HepG2 (cell line): ENCODE results near the gene EPB41L4A. TPM values are rescaled to one million over a fixed set of nuclear protein-coding genes. Genes with fewer than 3 reads are reported as not detected.

Source experiments
- ATAC-seq: fragments of 200-7000 bp; cut with Tn5 transposase; 3 replicates; pipeline ENCODE4 v1.9.1; 2020; ENCODE audit warnings: mild to moderate bottlenecking, moderate library complexity
- BruUV-seq: library from RNA; stranded (reverse); fragments of 400-500 nt; replicated peaks from 2 replicates; lab custom pipeline; 2021; lab: Mats Ljungman, UMichigan
- CTCF ChIA-PET: fragments of 300-600 bp; formaldehyde crosslinking; extraction: SDS; loops from one replicate; lab custom pipeline; 2021; ENCODE audit warnings: low total read pairs, inconsistent platforms, low intra/inter-chr PET ratio; lab: Yijun Ruan, JAX
- POLR2A ChIA-PET: fragments of 350-600 bp; sonication (Branson Sonifier 250); formaldehyde crosslinking; loops from one replicate; lab custom pipeline; 2020; ENCODE audit warnings: antibody characterized with exemption, inconsistent platforms; lab: Yijun Ruan, JAX
- DNase-seq: peaks from one replicate; pipeline ENCODE4 v3.0.0-alpha.2; 2015; ENCODE audit warnings: low spot score
- FAIRE-seq: peaks from 3 replicates; lab custom pipeline; 2011; peaks lifted over from hg19 to GRCh38; lab: Jason Lieb, UNC
- H2AFZ ChIP-seq: one replicate; pipeline ENCODE4 v1.6.1; 2011; ENCODE audit warnings: low read length, inconsistent platforms
- H3K27ac ChIP-seq: fragments of 300-600 bp; 3 replicates; pipeline ENCODE4 v1.8.0; 2011; ENCODE audit warnings: mixed run types, mild to moderate bottlenecking, mixed read lengths, low read length, inconsistent platforms; ENCODE audit not compliant: insufficient read depth; ENCODE audit errors: extremely low read length
- H3K27me3 ChIP-seq, 2 experiments: fragments of 200-600 bp in 1 of 2; 2 replicates in 1 of 2; 3 replicates in 1 of 2; pipeline versions ENCODE4 v1.6.0 to v1.8.0; 2011; ENCODE audit warnings: low read length in 2 of 2, mild to moderate bottlenecking in 2 of 2, moderate library complexity in 2 of 2, inconsistent platforms in 1 of 2; ENCODE audit not compliant: insufficient read depth in 2 of 2, control insufficient read depth in 1 of 2
- H3K36me3 ChIP-seq, 2 experiments: fragments of 200-600 bp in 1 of 2; replicated peaks in 1 of 2; 2 replicates in 1 of 2; 3 replicates in 1 of 2; pipeline versions ENCODE4 v1.5.1 to v1.8.0; 2011; ENCODE audit warnings: low read length in 2 of 2, inconsistent platforms in 1 of 2; ENCODE audit not compliant: insufficient read depth in 2 of 2, control insufficient read depth in 1 of 2
- H3K4me1 ChIP-seq: 2 replicates; pipeline ENCODE4 v1.5.1; 2012; ENCODE audit warnings: low read length, inconsistent platforms; ENCODE audit not compliant: insufficient read depth
- H3K4me2 ChIP-seq: 2 replicates; pipeline ENCODE4 v1.6.0; 2011; ENCODE audit warnings: low read depth, low read length, inconsistent platforms
- H3K4me3 ChIP-seq, 3 experiments: fragments of 200-600 bp in 1 of 3; sonication (generic), shearing (Covaris generic) in 1 of 3; replicated peaks in 1 of 3; 2 replicates each; pipeline ENCODE4 v1.5.1; 2011 to 2016; ENCODE audit warnings: low read length in 3 of 3, inconsistent platforms in 2 of 3, low read depth in 2 of 3, mild to moderate bottlenecking in 2 of 3, control low read depth in 1 of 3, mixed read lengths in 1 of 3; ENCODE audit not compliant: insufficient read depth in 1 of 3
- H3K79me2 ChIP-seq: one replicate; pipeline ENCODE4 v1.6.1; 2011; ENCODE audit warnings: low read length, inconsistent platforms; ENCODE audit not compliant: insufficient read depth
- H3K9ac ChIP-seq: 2 replicates; pipeline ENCODE4 v1.6.0; 2011; ENCODE audit warnings: mild to moderate bottlenecking, low read depth, low read length, inconsistent platforms; ENCODE audit not compliant: insufficient read depth
- H3K9me3 ChIP-seq: 2 replicates; pipeline ENCODE4 v1.5.1; 2012; ENCODE audit warnings: mild to moderate bottlenecking, low read length
- H4K20me1 ChIP-seq: 2 replicates; pipeline ENCODE4 v1.6.0; 2011; ENCODE audit warnings: inconsistent platforms, mild to moderate bottlenecking, low read length, moderate library complexity; ENCODE audit not compliant: insufficient read depth
- ATM ChIP-seq: fragments of 450-650 bp; IDR thresholded peaks from 2 replicates; pipeline ENCODE4 v1.7.1; 2017; ENCODE audit warnings: mild to moderate bottlenecking, borderline replicate concordance
- E2F2 ChIP-seq: sonication (generic); formaldehyde crosslinking; IDR thresholded peaks from 2 replicates; pipeline ENCODE4 v1.4.0; 2020; ENCODE audit warnings: missing genetic modification reagents, borderline replicate concordance
- MTA3 ChIP-seq: sonication (generic); formaldehyde crosslinking; IDR thresholded peaks from 2 replicates; pipeline ENCODE4 v1.4.0; 2020; ENCODE audit warnings: missing genetic modification reagents
- NR2C2 ChIP-seq: sonication (generic); formaldehyde crosslinking; IDR thresholded peaks from 2 replicates; pipeline ENCODE4 v1.4.0; 2020; ENCODE audit warnings: missing genetic modification reagents, mild to moderate bottlenecking, moderate library complexity, borderline replicate concordance
- ZFX ChIP-seq: sonication (generic); formaldehyde crosslinking; IDR thresholded peaks from 2 replicates; pipeline ENCODE4 v1.4.0; 2020; ENCODE audit warnings: mild to moderate bottlenecking, low read depth, missing genetic modification reagents, moderate library complexity
- ZNF362 ChIP-seq: sonication (generic); formaldehyde crosslinking; IDR thresholded peaks from 2 replicates; pipeline ENCODE4 v1.4.0; 2020; ENCODE audit warnings: missing genetic modification reagents, mild to moderate bottlenecking, borderline replicate concordance
- ZNF879 ChIP-seq: sonication (generic); formaldehyde crosslinking; IDR thresholded peaks from 2 replicates; pipeline ENCODE4 v1.8.1; 2023; ENCODE audit warnings: missing genetic modification reagents
- WGBS: methylation state at CpG from one replicate; pipeline ENCODE4 v1.1.6; 2017; ENCODE audit warnings: low lambda C conversion rate; 5-methylcytosine and 5-hydroxymethylcytosine counted together
- in situ Hi-C: cut with HindIII; loops from 2 replicates; pipeline ENCODE4 v1.10.0; 2017; ENCODE audit warnings: low pct_unique_long_range_greater_than_20kb; ENCODE audit not compliant: extremely low pct_ligation_motif_present
- intact Hi-C: fragments of 100-400 bp; cut with micrococcal nuclease; formaldehyde crosslinking; loops from one replicate; pipeline ENCODE4 v1.10.0; 2022; ENCODE audit not compliant: unreplicated experiment
- polyA plus RNA-seq, 8 experiments: library from polyadenylated mRNA; depleted of rRNA in 3 of 8; stranded (reverse) in 7 of 8; unstranded in 1 of 8; fragments of >200 nt; fragmentation: Illumina TruSeq in 4 of 8; extraction: Trizol in 4 of 8; gene quantifications; 2 replicates each; pipeline versions ENCODE4 v1.2.1 to v1.2.3, GENCODE V29; 2011 to 2016; ENCODE audit warnings: low read depth in 4 of 8, missing spikeins in 1 of 8, mixed read lengths in 1 of 8; ENCODE audit not compliant: insufficient read depth in 1 of 8
- total RNA-seq, 5 experiments: library from RNA; depleted of rRNA; stranded (reverse); fragments of >200 nt; fragmentation: Illumina TruSeq; extraction: Trizol; gene quantifications; 2 replicates each; pipeline ENCODE4 v1.2.3, GENCODE V29; 2016; ENCODE audit warnings: low read depth in 1 of 5
- TF ChIP-seq, protein P1 (sequence below): sonication (generic); formaldehyde crosslinking; IDR thresholded peaks from 2 replicates; pipeline ENCODE4 v1.4.0; 2020; ENCODE audit warnings: mild to moderate bottlenecking, low read depth, missing genetic modification reagents

The EPB41L4A gene
- total and polyA plus RNA-seq, 2 of the 13 experiments (the other 11 are each of a cell fraction or from before 2014, with no cell fraction given): 0.07 TPM; not detected in 1

GRCh38 chr5:112289465-112289864 lies 129.6 kb downstream of the EPB41L4A start:
- ATAC-seq: no peak
- no TSS peak for BruUV-seq
- WGBS: 0% methylated on average over 2 of the region's 4 CpGs
- ChIA-PET CTCF (no interaction called here), POLR2A (no interaction called here)
- intact Hi-C loops: no loop called here
- Histone ChIP-seq H3K4me3 (no peak overlapping the region), H3K9me3 (no peaks in the 10 kb centered on the region), H3K27me3 (no peaks in the 10 kb centered on the region; a peak in 3 of 5 replicates), H3K79me2 (no peaks in the 10 kb centered on the region), H3K36me3 (no peaks in the 10 kb centered on the region), H3K27ac (no peak overlapping the region), H3K4me1 (no peaks in the 10 kb centered on the region), H4K20me1 (no peaks in the 10 kb centered on the region), H3K4me2 (no peak overlapping the region), H2AFZ (no peak overlapping the region), H3K9ac (no peak overlapping the region)
- no peak for DNase-seq
- TF ChIP-seq, protein P1, sequence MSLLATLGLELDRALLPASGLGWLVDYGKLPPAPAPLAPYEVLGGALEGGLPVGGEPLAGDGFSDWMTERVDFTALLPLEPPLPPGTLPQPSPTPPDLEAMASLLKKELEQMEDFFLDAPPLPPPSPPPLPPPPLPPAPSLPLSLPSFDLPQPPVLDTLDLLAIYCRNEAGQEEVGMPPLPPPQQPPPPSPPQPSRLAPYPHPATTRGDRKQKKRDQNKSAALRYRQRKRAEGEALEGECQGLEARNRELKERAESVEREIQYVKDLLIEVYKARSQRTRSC (CRISPR knock-in tag): no peak
- no peak for TF ChIP-seq E2F2
- no peak for TF ChIP-seq ZNF879 (CRISPR knock-in tag)
- no peak for TF ChIP-seq MTA3 (CRISPR knock-in tag)
- no peak for TF ChIP-seq ZFX (CRISPR knock-in tag)
- no peak for TF ChIP-seq NR2C2 (CRISPR knock-in tag)
- TF ChIP-seq ZNF362 (CRISPR knock-in tag): no peak
- no peak for TF ChIP-seq ATM
- in situ Hi-C loops: no loop called here
- FAIRE-seq: no peak
